Liver (tissue), 9 donors: ENCODE results near the gene UMAD1. TPM values are rescaled to one million over a fixed set of nuclear protein-coding genes. Genes with fewer than 3 reads are reported as not detected.

ENCODE experiments used
- DNase-seq: peaks from one replicate; pipeline ENCODE4 v3.0.0-alpha.2; 2017; ENCODE audit warnings: low spot score
- H3K27ac ChIP-seq, 2 donors: one replicate each; pipeline ENCODE4 v1.7.0; 2013; ENCODE audit warnings: inconsistent platforms in 2 of 2, low read length in 2 of 2, control low read depth in 1 of 2, low read depth in 1 of 2, mild to moderate bottlenecking in 1 of 2
- H3K27me3 ChIP-seq, 4 donors: one replicate each; pipeline versions ENCODE4 v1.6.1 to v1.7.0; 2013; ENCODE audit warnings: low read length in 3 of 4, inconsistent platforms in 1 of 4, mild to moderate bottlenecking in 1 of 4, moderate library complexity in 1 of 4; ENCODE audit not compliant: control insufficient read depth in 4 of 4, insufficient read depth in 4 of 4
- H3K36me3 ChIP-seq, 4 donors: one replicate each; pipeline versions ENCODE4 v1.6.1 to v1.7.0; 2013; ENCODE audit warnings: low read length in 3 of 4, mild to moderate bottlenecking in 3 of 4, low read depth in 1 of 4, moderate library complexity in 1 of 4; ENCODE audit not compliant: control insufficient read depth in 4 of 4, insufficient read depth in 3 of 4
- H3K4me1 ChIP-seq, 4 donors: one replicate each; pipeline versions ENCODE4 v1.6.1 to v1.7.0; 2013; ENCODE audit warnings: low read length in 3 of 4, mild to moderate bottlenecking in 3 of 4, moderate library complexity in 1 of 4; ENCODE audit not compliant: control insufficient read depth in 4 of 4, insufficient read depth in 4 of 4
- H3K4me3 ChIP-seq, 3 donors: one replicate each; pipeline versions ENCODE4 v1.6.1 to v1.7.0; 2013; ENCODE audit warnings: low read length in 3 of 3, control low read depth in 1 of 3, low read depth in 1 of 3, mild to moderate bottlenecking in 1 of 3
- H3K9ac ChIP-seq, 2 donors: one replicate each; pipeline ENCODE4 v1.7.0; 2013; ENCODE audit warnings: low read length in 2 of 2, mild to moderate bottlenecking in 2 of 2, moderate library complexity in 2 of 2, control low read depth in 1 of 2, low read depth in 1 of 2
- H3K9me3 ChIP-seq, 4 donors: one replicate each; pipeline versions ENCODE4 v1.6.1 to v1.7.0; 2013; ENCODE audit warnings: low read length in 3 of 4; ENCODE audit not compliant: control insufficient read depth in 4 of 4
- ATF3 ChIP-seq: IDR thresholded peaks from 2 replicates; pipeline ENCODE4 v1.6.1; 2016; ENCODE audit warnings: antibody characterized with exemption
- GABPA ChIP-seq, 2 donors: IDR thresholded peaks in 1 of 2; conservative IDR thresholded peaks in 1 of 2; 2 replicates each; pipeline ENCODE4 v1.6.1; 2016; ENCODE audit warnings: antibody characterized with exemption in 2 of 2, mild to moderate bottlenecking in 1 of 2, moderate library complexity in 1 of 2
- HNF4A ChIP-seq, 2 donors: conservative IDR thresholded peaks; 2 replicates each; pipeline ENCODE4 v1.6.1; 2016; ENCODE audit warnings: antibody characterized with exemption in 2 of 2, mild to moderate bottlenecking in 2 of 2
- JUND ChIP-seq, 2 donors: IDR thresholded peaks; 2 replicates each; pipeline ENCODE4 v1.6.1; 2016; ENCODE audit warnings: antibody characterized with exemption in 2 of 2
- RAD21 ChIP-seq, 2 donors: IDR thresholded peaks; 2 replicates each; pipeline ENCODE4 v1.6.1; 2016; ENCODE audit warnings: antibody characterized with exemption in 2 of 2, mild to moderate bottlenecking in 2 of 2
- REST ChIP-seq: IDR thresholded peaks from 2 replicates; pipeline ENCODE4 v1.6.1; 2016; ENCODE audit warnings: antibody characterized with exemption, mild to moderate bottlenecking
- RXRA ChIP-seq, 2 donors: IDR thresholded peaks; 2 replicates each; pipeline ENCODE4 v1.6.1; 2017 to 2018; ENCODE audit warnings: antibody characterized with exemption in 2 of 2, mild to moderate bottlenecking in 1 of 2
- SP1 ChIP-seq: IDR thresholded peaks from 2 replicates; pipeline ENCODE4 v1.6.1; 2018; ENCODE audit warnings: antibody characterized with exemption, mild to moderate bottlenecking
- TAF1 ChIP-seq: conservative IDR thresholded peaks from 2 replicates; pipeline ENCODE4 v1.6.1; 2016; ENCODE audit warnings: antibody characterized with exemption, mild to moderate bottlenecking
- YY1 ChIP-seq: IDR thresholded peaks from 2 replicates; pipeline ENCODE4 v1.6.1; 2016; ENCODE audit warnings: antibody characterized with exemption, mild to moderate bottlenecking
- WGBS: extraction: QIAGEN DNeasy Blood & Tissue Kit; methylation state at CpG from one replicate; pipeline ENCODE4 v1.1.7; 2013; 5-methylcytosine and 5-hydroxymethylcytosine counted together
- polyA plus RNA-seq, 2 donors: library from polyadenylated mRNA; stranded (reverse) in 1 of 2; unstranded in 1 of 2; fragments of 200-250 nt in 1 of 2; fragments of >200 nt in 1 of 2; fragmentation: Nextera tagmentation in 1 of 2; extraction: Ambion mirVana in 1 of 2; gene quantifications; one replicate each; pipeline versions ENCODE4 v1.2.1 to v1.2.3, GENCODE V29; 2013 to 2015
- total RNA-seq, 2 donors: library from RNA; depleted of rRNA; stranded (reverse); fragments of >200 nt; gene quantifications; one replicate each; pipeline ENCODE4 v1.2.3, GENCODE V29; 2014
- TF ChIP-seq, protein P1 (sequence below): fragments of 150-350 bp; IDR thresholded peaks from 2 replicates; pipeline ENCODE4 v1.5.1; 2017; ENCODE audit warnings: improper control_type of control experiment, low read depth, low read length; ENCODE audit not compliant: missing input control
- donor health status: healthy.
- donor health status: healthy.
- donor health status: healthy.
- donor health status: healthy.
- donor health status: healthy.

Gene UMAD1
- total and polyA plus RNA-seq, 4 donors, result 5.9 to 12.2 (median 7.9) TPM

GRCh38 chr7:7595451-7595850 is 45.1 kb upstream of the UMAD1 start:
- 86% methylated on average over 1 of the region's 1 CpG for WGBS
- TF ChIP-seq, protein P1, sequence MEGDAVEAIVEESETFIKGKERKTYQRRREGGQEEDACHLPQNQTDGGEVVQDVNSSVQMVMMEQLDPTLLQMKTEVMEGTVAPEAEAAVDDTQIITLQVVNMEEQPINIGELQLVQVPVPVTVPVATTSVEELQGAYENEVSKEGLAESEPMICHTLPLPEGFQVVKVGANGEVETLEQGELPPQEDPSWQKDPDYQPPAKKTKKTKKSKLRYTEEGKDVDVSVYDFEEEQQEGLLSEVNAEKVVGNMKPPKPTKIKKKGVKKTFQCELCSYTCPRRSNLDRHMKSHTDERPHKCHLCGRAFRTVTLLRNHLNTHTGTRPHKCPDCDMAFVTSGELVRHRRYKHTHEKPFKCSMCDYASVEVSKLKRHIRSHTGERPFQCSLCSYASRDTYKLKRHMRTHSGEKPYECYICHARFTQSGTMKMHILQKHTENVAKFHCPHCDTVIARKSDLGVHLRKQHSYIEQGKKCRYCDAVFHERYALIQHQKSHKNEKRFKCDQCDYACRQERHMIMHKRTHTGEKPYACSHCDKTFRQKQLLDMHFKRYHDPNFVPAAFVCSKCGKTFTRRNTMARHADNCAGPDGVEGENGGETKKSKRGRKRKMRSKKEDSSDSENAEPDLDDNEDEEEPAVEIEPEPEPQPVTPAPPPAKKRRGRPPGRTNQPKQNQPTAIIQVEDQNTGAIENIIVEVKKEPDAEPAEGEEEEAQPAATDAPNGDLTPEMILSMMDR, result peak; percentile 21
- TF ChIP-seq ATF3 (no peak), RAD21 (IDR thresholded peaks at IDR 0.05) (peak; percentile 67 to 75)
- H3K36me3 ChIP-seq, result peaks cover 0 to 17% (median 11%) of the 10 kb centered on the region in 4 donors

GRCh38 chr7:7596176-7596575 is 44.4 kb upstream of the UMAD1 start:
- WGBS, result 86% methylated on average over 5 of the region's 5 CpGs
- Histone ChIP-seq H3K27ac (no peak overlapping the region), H3K36me3 (peaks cover 0 to 17% (median 11%) of the 10 kb centered on the region in 4 donors), H3K9ac (no peak overlapping the region), H3K4me1 (no peaks in the 10 kb centered on the region), H3K9me3 (no peaks in the 10 kb centered on the region), H3K4me3 (no peak overlapping the region), H3K27me3 (no peaks in the 10 kb centered on the region)
- TF ChIP-seq RAD21 (IDR thresholded peaks at IDR 0.05), result no peak
- no peak for TF ChIP-seq TAF1
- no peak for TF ChIP-seq GABPA (IDR thresholded peaks at IDR 0.05 in 1 of 2, conservative IDR thresholded peaks at IDR 0.05 in 1 of 2)
- no peak for TF ChIP-seq REST
- no peak for TF ChIP-seq RXRA (IDR thresholded peaks at IDR 0.05)
- no peak for TF ChIP-seq SP1
- TF ChIP-seq, protein P1, result no peak
- no peak for TF ChIP-seq YY1
- no peak for TF ChIP-seq ATF3
- TF ChIP-seq HNF4A (conservative IDR thresholded peaks at IDR 0.05), result no peak
- no peak for TF ChIP-seq JUND (IDR thresholded peaks at IDR 0.05)
- DNase-seq, result no peak

More at GRCh38 chr7:7595451-7595850, 45.1 kb upstream of the UMAD1 start:
- Histone ChIP-seq H3K4me3 (no peak overlapping the region), H3K9ac (no peak overlapping the region), H3K27me3 (no peaks in the 10 kb centered on the region), H3K9me3 (no peaks in the 10 kb centered on the region), H3K27ac (no peak overlapping the region), H3K4me1 (no peaks in the 10 kb centered on the region)
- DNase-seq, result no peak
